Measurements from ENCODE around the gene IL4R.
"Not testable (repeated sequence)": the region's sequence is repeated elsewhere in the genome, so short reads cannot be mapped to it uniquely, and the experiment has no call there.

IL4R gene

GRCh38 chr16:27284865-27285675, 28.7 kb upstream of the IL4R start:
- TF ChIP-seq CTCF (IDR thresholded peaks at IDR 0.05; ENCODE audit: borderline replicate concordance, insufficient read depth, low read depth, low read length) = no peak
- H3K4me3 ChIP-seq (ENCODE audit: low read depth, low read length) = no peak overlapping the region

DNA sequence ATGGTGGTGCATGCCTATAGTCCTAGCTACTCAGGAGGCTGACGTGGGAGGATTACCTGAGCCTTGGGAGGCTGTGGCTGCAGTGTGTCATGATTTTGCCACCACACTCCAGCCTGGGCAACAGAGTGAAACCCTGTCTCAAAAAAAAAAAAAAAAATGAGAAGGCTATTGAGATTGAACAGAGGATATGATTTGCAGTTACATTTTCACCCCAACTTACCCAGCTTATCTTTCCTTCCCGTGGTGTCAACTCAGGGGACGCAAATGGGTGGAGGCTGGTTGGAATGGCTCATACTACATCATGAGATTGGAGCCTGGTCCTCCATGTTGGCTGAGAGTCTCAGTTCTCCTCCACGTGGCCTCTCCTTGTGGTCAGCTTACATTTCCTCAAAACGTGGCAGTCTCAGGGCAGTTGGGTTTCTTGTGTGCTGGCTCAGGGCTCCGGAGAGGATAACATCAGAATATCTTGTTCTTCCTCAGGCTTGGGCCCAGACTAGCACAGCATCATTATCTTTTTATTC, 28.0 kb upstream of the IL4R start:
- TF ChIP-seq CTCF (IDR thresholded peaks at IDR 0.05; ENCODE audit: borderline replicate concordance, insufficient read depth, low read depth, low read length) = no peak
- H3K4me3 ChIP-seq (ENCODE audit: low read depth, low read length) = no peak overlapping the region

DNA sequence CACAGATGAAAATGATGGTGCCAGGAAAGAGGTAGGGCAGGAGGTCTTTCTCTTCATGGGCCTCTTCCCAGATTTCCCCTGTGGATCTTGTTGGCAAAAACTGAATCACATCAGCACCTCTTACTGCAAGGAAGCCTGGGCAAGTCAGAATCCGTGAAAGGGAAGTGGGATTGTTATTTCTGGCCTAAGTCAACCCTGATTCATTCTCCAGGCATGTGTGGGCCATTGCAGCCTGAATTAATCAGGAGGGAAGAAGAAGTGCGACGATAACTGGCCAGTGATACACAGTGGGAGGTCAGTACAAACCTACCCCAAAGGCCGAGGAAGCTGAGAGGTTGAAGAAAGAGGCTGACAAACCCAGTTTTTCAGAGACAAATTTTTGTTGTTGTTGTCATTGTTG, 27.3 kb upstream of the IL4R start:
- TF ChIP-seq CTCF (IDR thresholded peaks at IDR 0.05; ENCODE audit: borderline replicate concordance, insufficient read depth, low read depth, low read length) = no peak
- H3K4me3 ChIP-seq (ENCODE audit: low read depth, low read length) = no peak overlapping the region

DNA sequence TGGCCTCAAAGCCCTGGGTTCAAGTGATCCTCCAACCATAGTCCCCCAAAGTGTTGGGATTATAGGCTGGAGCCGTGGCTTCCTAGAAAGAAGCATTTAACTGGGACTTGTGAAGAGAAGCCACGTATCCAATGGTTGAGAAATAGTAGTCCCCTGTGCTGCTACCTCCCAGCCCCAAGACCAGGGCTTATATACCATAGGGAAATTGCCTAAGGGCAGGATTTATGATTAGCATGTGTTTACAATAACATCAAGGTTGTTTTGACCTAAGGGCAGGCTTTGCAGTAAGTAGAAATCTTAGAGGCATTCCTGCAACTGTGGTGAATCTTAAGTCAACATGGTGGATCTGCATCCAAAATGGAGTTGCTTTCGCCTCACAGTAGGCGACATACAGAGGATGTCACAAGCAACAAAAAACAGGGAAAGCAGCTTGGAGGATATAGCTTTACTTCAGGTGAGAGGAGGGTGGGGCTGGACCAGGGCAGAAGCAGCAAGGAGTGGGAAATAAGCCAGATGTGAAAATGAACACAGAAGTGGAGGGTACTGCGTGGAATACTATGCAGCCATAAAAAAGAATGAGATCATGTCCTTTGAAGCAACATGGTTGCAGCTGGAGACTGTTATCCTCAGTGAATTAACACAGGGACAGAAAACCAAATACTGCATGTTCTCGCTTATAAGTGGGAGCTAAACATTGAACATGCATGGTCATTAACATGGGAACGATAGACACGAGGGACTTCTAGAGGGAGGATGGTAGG, 26.5 kb upstream of the IL4R start:
- H3K4me3 ChIP-seq (ENCODE audit: low read depth, low read length) = no peak overlapping the region
- no peak for TF ChIP-seq CTCF (IDR thresholded peaks at IDR 0.05; ENCODE audit: borderline replicate concordance, insufficient read depth, low read depth, low read length)

GRCh38 chr16:27287887-27288286, 25.9 kb upstream of the IL4R start:
- TF ChIP-seq CTCF (IDR thresholded peaks at IDR 0.05; ENCODE audit: borderline replicate concordance, insufficient read depth, low read depth, low read length) = no peak

DNA sequence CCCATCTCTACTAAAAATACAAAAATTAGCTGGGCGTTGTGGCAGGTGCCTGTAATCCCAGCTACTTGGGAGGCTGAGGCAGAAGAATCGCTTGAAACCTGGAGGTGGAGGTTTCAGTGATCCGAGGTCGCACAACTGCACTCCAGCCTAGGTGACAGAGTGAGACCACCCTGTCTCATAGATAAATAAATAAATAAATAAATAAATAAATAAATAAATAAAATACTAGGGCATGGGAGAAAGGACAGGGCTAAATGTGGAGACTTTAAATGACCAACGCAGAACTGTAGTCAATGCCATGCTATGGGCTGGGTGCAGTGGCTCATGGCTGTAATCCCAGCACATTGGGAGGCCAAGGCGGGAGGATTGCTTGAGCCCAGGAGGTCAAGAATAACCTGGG, 25.5 kb upstream of the IL4R start:
- not testable (repeated sequence) for H3K4me3 ChIP-seq (ENCODE audit: low read depth, low read length)

More at GRCh38 chr16:27287887-27288286, 25.9 kb upstream of the IL4R start:
- no peak overlapping the region for H3K4me3 ChIP-seq (ENCODE audit: low read depth, low read length)

GRCh38 chr16:27289669-27290068, 24.1 kb upstream of the IL4R start:
- no peak for TF ChIP-seq CTCF (IDR thresholded peaks at IDR 0.05; ENCODE audit: borderline replicate concordance, insufficient read depth, low read depth, low read length)

More at GRCh38 chr16:27289669-27290068, 24.1 kb upstream of the IL4R start:
- no peak overlapping the region for H3K4me3 ChIP-seq (ENCODE audit: low read depth, low read length)

Measured in GM12875 (cell line).